PFSK-1 (cell line): ENCODE measurements around the gene CPT1B.

ENCODE experiments used
- FOXP2 ChIP-seq: optimal IDR thresholded peaks from 2 replicates; pipeline ENCODE3; 2011; ENCODE audit warnings: borderline replicate concordance, control low read depth, inconsistent platforms; ENCODE audit not compliant: insufficient read depth; ENCODE audit errors: extremely low read length, extremely low read depth
- POLR2AphosphoS5 ChIP-seq: IDR thresholded peaks from 2 replicates; pipeline ENCODE4 v1.6.1; 2012; ENCODE audit warnings: low read depth, mild to moderate bottlenecking, control low read depth, low read length, moderate library complexity
- SIN3A ChIP-seq: IDR thresholded peaks from 2 replicates; pipeline ENCODE4 v1.6.1; 2012; ENCODE audit warnings: mild to moderate bottlenecking, low read length, moderate library complexity, borderline replicate concordance; ENCODE audit not compliant: insufficient read depth
- TAF1 ChIP-seq: IDR thresholded peaks from 2 replicates; pipeline ENCODE4 v1.6.1; 2012; ENCODE audit warnings: low read length, control low read depth, borderline replicate concordance; ENCODE audit not compliant: insufficient read depth
- TF ChIP-seq, protein P1 (sequence below), 2 experiments: IDR thresholded peaks; 2 replicates each; pipeline versions ENCODE4 v1.6.1 to v1.8.0; 2011 to 2012; ENCODE audit warnings: low read depth in 2 of 2, low read length in 2 of 2, control low read depth in 1 of 2, inconsistent platforms in 1 of 2, mild to moderate bottlenecking in 1 of 2, moderate library complexity in 1 of 2; ENCODE audit not compliant: insufficient read depth in 1 of 2

Gene CPT1B

DNA sequence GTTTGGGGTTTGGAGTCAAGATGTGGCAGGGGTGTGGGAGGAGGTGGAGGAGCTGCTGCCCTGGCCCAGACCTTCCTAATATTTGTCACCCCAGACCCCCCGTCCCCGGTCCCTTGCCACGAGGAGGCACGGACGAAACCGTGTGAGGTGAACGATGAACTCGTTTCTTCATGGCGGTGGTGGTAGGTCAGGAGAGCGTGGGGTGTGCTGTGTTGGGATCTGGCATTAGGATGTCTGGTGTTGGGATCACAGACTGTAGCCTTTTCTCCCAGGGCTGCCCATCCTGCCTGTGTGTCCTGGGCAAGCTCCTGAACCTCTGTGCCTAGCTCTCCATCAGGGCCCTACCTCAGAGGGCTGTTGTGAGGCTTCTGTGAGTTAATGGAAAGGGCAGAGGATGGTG, 30.8 kb upstream of the CPT1B start:
- TF ChIP-seq TAF1 (no peak), FOXP2 (no peak), POLR2AphosphoS5 (no peak), SIN3A (no peak)
- TF ChIP-seq, protein P1, sequence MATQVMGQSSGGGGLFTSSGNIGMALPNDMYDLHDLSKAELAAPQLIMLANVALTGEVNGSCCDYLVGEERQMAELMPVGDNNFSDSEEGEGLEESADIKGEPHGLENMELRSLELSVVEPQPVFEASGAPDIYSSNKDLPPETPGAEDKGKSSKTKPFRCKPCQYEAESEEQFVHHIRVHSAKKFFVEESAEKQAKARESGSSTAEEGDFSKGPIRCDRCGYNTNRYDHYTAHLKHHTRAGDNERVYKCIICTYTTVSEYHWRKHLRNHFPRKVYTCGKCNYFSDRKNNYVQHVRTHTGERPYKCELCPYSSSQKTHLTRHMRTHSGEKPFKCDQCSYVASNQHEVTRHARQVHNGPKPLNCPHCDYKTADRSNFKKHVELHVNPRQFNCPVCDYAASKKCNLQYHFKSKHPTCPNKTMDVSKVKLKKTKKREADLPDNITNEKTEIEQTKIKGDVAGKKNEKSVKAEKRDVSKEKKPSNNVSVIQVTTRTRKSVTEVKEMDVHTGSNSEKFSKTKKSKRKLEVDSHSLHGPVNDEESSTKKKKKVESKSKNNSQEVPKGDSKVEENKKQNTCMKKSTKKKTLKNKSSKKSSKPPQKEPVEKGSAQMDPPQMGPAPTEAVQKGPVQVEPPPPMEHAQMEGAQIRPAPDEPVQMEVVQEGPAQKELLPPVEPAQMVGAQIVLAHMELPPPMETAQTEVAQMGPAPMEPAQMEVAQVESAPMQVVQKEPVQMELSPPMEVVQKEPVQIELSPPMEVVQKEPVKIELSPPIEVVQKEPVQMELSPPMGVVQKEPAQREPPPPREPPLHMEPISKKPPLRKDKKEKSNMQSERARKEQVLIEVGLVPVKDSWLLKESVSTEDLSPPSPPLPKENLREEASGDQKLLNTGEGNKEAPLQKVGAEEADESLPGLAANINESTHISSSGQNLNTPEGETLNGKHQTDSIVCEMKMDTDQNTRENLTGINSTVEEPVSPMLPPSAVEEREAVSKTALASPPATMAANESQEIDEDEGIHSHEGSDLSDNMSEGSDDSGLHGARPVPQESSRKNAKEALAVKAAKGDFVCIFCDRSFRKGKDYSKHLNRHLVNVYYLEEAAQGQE (IDR thresholded peaks at IDR 0.05; ENCODE audit: insufficient read depth in 1 of 2, low read depth in 2 of 2, low read length in 2 of 2): no peak

DNA sequence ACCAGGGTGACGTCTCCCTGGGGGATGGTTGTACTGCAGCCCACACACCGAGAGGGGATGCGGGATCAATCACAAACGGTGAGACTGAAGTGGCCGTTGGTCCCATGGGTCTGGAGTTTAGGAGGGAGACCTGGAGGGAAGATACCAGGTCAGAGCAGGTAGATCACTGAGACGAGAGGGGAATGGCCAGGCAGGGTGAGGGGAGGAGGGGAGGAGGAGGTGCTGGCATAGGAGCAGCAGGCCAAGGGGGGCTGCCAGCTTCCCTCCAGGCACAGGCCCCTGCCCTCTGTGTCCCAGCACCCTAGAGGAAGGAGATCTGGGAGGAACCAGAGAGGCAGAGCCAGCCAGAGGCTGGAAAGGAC, 29.4 kb upstream of the CPT1B start:
- TF ChIP-seq, protein P1 (IDR thresholded peaks at IDR 0.05; ENCODE audit: insufficient read depth in 1 of 2, low read depth in 2 of 2, low read length in 2 of 2): no peak
- TF ChIP-seq TAF1: no peak
- no peak for TF ChIP-seq FOXP2
- TF ChIP-seq POLR2AphosphoS5: no peak
- no peak for TF ChIP-seq SIN3A

DNA sequence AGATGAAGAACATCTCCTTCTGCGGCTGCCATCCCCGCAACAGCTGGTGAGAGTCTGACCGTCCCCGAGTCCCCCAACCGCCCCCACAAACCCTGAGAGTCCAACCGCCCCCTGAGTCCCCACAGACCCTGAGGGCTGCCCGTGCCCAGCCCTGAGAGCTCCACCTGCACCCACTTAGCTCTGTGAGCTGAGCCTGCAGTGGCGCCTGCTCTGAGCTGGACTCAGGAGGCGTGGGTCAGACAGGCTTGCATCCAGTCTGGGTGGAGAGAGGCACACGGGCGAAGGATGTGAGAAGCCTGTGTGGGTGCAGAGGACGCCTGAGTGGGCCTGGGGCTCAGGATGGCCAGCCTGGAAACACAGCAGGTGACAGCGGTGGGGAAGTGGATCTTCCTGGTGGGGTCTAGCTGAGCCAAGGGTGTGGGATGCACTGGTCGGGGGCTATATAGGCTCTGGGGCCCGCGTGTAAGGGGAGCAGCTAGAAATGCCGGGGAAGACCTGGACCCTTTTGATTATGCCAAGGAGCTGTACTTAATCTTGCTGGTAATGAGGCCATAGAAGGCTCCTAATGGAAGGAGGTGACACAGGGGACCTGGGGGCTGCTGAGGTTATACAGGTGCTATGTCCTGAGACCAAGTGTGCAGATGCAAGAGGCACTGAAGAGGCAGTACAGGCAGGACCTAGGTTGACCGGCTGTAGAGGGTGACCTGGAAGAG, 28.9 kb upstream of the CPT1B start:
- TF ChIP-seq TAF1: no peak
- TF ChIP-seq POLR2AphosphoS5: no peak
- TF ChIP-seq, protein P1 (IDR thresholded peaks at IDR 0.05; ENCODE audit: insufficient read depth in 1 of 2, low read depth in 2 of 2, low read length in 2 of 2): no peak
- no peak for TF ChIP-seq SIN3A
- TF ChIP-seq FOXP2: no peak

DNA sequence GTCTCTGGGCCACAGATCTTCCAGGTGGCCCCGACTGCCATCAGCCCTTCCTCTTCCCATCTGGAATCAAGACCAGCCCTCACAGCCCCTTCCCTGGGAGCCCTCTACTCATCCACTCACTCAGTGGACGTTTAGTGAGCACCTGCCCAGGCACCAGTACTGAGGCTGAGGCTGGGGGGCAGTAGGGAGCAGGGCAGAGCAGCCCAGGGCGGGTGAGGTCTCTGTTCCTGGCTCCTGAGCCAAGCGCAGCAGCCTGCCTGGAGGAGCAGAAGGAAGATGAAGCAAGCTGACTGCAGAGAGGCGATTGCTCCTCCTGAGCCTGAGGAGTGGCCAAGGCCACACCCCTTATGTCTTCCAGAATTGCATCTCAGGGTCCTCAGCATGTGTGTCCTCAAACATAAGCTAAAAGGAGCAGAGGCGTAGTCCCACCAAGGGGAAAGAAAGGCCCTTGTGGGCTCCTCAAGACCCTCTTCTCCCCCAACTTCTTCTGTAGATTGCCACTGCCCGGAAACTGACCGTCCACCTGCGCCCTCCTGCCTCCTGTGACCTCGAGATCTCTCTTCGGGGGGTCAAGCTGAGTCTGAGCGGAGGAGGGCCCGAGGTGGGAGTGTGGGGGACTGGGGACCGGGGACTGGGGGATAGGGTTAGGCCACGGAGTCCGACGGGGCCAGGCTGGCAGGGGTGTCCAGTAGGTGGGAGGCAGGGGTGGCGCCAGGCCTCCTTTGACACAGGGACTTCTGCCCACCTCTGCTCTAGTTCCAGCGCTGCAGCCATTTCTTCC, 28.1 kb upstream of the CPT1B start:
- TF ChIP-seq FOXP2: no peak
- TF ChIP-seq TAF1: no peak
- TF ChIP-seq, protein P1 (IDR thresholded peaks at IDR 0.05; ENCODE audit: insufficient read depth in 1 of 2, low read depth in 2 of 2, low read length in 2 of 2): no peak
- TF ChIP-seq SIN3A: no peak
- TF ChIP-seq POLR2AphosphoS5: no peak
